Forelimb muscle (tissue), 1 donor: ENCODE data around the gene MYBPHL. TPM values are rescaled to one million over a fixed set of nuclear protein-coding genes. Genes with fewer than 3 reads are reported as not detected.
A peak's percentile ranks its signal among the peaks of the same experiment; 100 is the strongest.

ENCODE experiments used
- DNase-seq: peaks from one replicate; pipeline ENCODE4 v3.0.0-alpha.2; 2013; ENCODE audit warnings: low read depth
- polyA plus RNA-seq: library from polyadenylated mRNA; unstranded; fragments of 120-200 nt; gene quantifications from one replicate; pipeline ENCODE4 v1.2.1, GENCODE V29; 2013; ENCODE audit not compliant: insufficient read length

The MYBPHL gene
- polyA plus RNA-seq, 1 donor, result 1.2 TPM

GRCh38 chr1:109252167-109252892 is 54.5 kb downstream of the MYBPHL start:
- no peak for DNase-seq

- DNase-seq, result no peak
These were observed 55.3 kb downstream of the MYBPHL start for GRCh38 chr1:109251277-109252166.

GRCh38 chr1:109250454-109251276 is 56.1 kb downstream of the MYBPHL start:
- DNase-seq, result no peak

GRCh38 chr1:109249654-109250401 is 57.0 kb downstream of the MYBPHL start:
- DNase-seq, result no peak

GRCh38 chr1:109248797-109249629 is 57.8 kb downstream of the MYBPHL start, which contains the start of gene CELSR2:
CELSR2 (plus strand) TSS chr1:109249539; CDS start chr1:109250080, 541 bp downstream.
- no peak for DNase-seq

GRCh38 chr1:109248444-109248796 is 58.4 kb downstream of the MYBPHL start:
- DNase-seq, result no peak

GRCh38 chr1:109247401-109248365 is 59.1 kb downstream of the MYBPHL start:
- DNase-seq, result no peak

- no peak for DNase-seq
These were observed 60.7 kb downstream of the MYBPHL start for GRCh38 chr1:109246141-109246551.

- no peak for DNase-seq
These were observed 62.8 kb downstream of the MYBPHL start for GRCh38 chr1:109243860-109244552.

- DNase-seq, result no peak
These were observed 63.6 kb downstream of the MYBPHL start for GRCh38 chr1:109243221-109243620.

GRCh38 chr1:109242387-109242786 is 64.4 kb downstream of the MYBPHL start:
- peak; percentile 20 for DNase-seq

Other genes starting within 250 kb of the MYBPHL start
- gene TAF13, start 231.0 kb downstream of the MYBPHL start, polyA plus RNA-seq, result 37.8 TPM
- 37.6 TPM for gene TMEM167B, start 216.2 kb downstream of the MYBPHL start, polyA plus RNA-seq
- 0.40 TPM for gene ELAPOR1, start 192.9 kb downstream of the MYBPHL start, polyA plus RNA-seq
- 86.3 TPM for gene SARS1, start 93.1 kb downstream of the MYBPHL start, polyA plus RNA-seq
- 3.3 TPM for gene CELSR2, start 57.5 kb downstream of the MYBPHL start, polyA plus RNA-seq
- gene PSRC1, start 23.9 kb downstream of the MYBPHL start, polyA plus RNA-seq, result 11.9 TPM
- gene SORT1, start 90.9 kb upstream of the MYBPHL start, polyA plus RNA-seq, result 30.7 TPM
- 65.7 TPM for gene PSMA5, start 119.4 kb upstream of the MYBPHL start, polyA plus RNA-seq
- gene SYPL2, start 159.5 kb upstream of the MYBPHL start, polyA plus RNA-seq, result 304 TPM
- gene ATXN7L2, start 176.9 kb upstream of the MYBPHL start, polyA plus RNA-seq, result 38.9 TPM
- 11.1 TPM for gene CYB561D1, start 187.1 kb upstream of the MYBPHL start, polyA plus RNA-seq
- 12.9 TPM for gene AMIGO1, start 202.7 kb upstream of the MYBPHL start, polyA plus RNA-seq
- 1.6 TPM for gene GPR61, start 232.9 kb upstream of the MYBPHL start, polyA plus RNA-seq
- 6.7 TPM for gene GNAI3, start 241.6 kb upstream of the MYBPHL start, polyA plus RNA-seq